ENCODE data around the gene PCNT.
"Not testable (repeated sequence)": the region's sequence is repeated elsewhere in the genome, so short reads cannot be mapped to it uniquely, and the experiment has no call there.

PCNT gene

DNA sequence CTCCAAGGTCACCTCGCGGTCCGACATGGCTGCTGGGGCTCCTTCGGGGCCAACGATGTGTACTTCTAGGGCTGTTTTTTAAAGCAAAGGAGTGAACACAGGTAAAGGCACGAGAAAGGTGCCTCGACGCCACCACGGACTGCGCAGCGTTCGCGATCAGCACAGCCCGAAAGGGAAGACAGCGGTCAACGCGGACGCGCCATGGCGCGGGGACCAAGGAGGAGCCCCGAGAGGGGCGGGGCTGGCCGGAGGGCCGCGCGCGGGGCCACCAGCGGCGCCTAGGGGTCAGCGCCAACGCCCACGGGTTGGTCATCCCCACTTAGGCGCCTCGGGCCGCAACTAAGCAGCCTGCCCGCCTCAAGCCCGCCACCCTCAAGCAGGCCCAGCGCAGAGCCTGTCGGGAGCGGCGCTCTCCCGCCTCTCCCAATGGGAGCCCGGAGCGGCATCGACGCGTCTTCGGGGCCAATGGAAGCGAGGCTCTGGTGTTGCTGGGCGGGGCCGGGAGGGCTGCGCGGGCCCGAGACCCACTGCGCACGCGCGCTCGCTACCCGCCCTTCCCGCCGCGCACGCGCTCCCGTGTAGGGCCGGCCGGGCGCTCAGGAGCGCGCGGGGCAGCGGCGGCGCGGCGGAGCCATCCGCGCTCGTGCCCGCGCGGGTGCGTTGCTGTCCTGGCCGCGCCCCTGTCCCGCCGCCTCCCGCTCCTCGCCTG lies 134.5 kb downstream of the PCNT start, which contains the start of gene DIP2A:
Gene DIP2A, plus strand, starts transcription at position 577 of the 709 bp plus-strand sequence. CDS start 241 bp downstream, outside the sequence.
- DNase-seq, result peak; percentile 99

DNA sequence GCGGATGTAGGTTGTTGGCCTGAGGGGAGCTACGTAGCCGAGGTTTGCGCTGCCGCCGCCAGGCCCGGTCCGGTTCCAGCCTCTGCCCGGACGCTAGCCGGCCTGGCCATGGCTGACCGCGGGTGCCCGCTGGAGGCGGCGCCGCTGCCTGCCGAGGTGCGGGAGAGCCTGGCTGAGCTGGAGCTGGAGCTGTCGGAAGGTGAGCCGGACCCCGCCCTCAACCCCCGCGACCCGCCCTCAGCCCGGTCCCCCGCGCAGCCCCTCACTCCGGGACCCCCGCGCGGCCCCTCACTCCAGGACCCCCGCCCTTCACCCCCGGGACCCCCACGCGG lies 135.0 kb downstream of the PCNT start:
- no peak for DNase-seq

DNA sequence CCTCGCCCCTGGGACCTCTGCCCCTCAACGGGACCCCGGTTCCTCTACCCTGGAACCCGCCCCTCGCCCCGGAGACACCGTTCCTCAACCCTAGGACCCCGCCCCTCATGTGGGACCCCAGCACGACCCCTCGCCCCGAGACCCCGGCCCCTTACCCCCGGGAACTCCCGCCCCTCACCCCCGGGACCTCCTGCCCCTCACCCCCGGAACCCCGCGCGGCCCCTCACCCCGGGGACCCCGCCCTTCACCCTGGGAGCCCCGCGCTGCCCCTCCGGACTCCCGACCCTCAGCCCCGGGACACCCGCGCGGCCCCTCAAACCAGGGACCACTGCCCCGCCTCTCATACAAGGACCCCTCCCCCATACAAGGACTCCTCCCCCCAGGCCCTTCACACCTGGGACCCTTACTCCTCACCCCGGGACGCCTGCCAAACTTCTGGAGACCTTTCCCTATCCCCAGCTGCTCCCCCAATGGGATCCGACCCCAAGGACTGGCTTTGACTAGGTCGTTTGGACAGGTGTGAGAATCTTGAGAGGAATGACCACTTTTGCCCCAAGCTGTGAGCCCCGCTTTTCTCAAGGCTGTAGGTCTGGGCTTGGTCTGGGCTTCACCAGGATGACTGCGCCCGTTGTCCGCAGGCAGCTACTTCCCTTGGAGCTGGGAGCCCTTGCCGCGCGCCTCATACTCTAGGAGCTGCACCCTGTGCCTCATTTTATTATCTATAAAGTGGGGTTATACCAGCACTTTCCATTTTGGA lies 135.6 kb downstream of the PCNT start:
- DNase-seq, result peak; percentile 63

DNA sequence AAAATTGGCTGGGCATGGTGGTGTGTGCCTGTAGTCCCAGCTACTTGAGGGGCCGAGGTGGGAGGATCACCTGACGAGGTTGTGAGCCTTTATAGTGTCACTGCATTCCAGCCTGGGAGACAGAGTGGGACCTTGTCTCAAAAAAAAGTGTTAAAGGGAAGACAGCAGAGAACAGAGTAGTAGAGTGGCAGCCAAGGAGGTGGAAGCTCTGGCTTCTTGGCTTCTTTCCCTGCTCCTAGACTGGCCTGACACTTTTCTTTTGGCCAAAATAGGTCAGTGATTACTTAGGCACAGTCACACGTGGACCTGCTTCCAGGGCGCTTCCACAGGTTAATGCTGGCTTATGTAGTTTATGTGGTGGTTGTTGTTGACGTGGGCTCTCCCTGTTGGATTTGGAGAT lies 138.0 kb downstream of the PCNT start:
- no peak for DNase-seq

DNA sequence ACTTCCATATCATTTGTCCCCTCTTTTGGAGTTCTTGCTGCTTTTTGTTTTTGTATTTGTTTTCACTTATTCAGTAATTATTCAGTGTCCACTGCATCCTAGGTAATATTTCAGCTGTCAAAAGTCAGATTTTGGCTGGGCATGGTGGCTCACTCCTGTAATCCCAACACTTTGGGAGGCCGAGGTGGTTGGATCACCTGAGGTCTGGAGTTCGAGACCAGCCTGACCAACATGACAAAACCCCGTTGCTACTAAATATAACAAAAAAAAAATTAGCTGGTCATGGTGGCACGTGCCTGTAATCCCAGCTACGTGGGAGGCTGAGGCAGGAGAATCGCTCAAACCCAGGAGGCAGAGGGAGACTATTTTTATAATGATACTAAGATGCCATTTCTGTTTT lies 141.2 kb downstream of the PCNT start:
- not testable (repeated sequence) for DNase-seq

DNA sequence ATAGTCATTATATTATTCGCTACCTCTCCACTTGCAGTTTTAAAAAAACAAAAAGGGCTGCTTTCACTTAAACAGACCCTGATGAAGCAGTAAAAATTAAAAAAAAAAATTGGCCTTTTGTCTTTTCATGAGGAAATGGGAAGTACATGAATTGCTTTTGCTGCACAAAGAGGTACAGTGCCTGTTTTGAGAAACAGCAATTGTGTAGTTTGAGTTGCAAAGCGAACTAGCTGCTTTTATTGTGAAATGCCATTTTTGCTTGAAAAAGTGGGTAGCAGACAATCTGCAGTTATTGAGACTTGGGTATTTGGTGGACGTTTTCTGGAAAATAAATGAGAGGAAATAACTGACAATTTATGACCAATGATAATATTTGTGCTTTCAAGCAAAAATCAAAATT lies 141.7 kb downstream of the PCNT start:
- DNase-seq, result no peak

DNA sequence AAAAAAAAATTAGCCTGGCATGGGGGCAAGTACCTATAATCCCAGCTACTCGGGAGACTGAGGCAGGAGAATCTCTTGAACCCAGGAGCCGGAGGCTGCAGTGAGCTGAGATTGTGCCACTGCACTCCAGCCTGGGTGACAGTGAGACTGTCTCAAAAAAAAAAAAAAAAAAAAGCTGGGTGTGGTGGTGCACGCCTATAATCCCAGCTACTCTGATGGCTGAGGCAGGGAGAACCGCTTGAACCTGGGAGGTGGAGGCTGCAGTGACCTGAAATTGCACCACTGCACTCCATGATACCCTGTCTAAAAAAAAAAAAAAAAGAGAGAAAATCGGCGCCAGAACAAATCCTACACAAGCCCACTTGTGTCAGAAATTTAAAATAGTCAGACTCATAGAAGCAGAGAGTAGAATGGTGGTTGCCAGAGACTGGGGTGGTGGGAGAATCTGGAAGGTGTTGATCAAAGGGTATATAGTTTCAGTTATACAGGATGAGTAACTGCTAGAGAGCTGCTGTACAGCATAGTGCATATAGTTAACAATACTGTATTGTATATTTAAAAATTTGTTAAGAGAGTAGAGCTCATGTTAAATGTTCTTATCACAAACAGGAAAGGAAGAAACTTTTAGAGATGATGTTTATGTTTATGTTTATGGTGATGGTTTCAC lies 144.3 kb downstream of the PCNT start:
- DNase-seq, result no peak

DNA sequence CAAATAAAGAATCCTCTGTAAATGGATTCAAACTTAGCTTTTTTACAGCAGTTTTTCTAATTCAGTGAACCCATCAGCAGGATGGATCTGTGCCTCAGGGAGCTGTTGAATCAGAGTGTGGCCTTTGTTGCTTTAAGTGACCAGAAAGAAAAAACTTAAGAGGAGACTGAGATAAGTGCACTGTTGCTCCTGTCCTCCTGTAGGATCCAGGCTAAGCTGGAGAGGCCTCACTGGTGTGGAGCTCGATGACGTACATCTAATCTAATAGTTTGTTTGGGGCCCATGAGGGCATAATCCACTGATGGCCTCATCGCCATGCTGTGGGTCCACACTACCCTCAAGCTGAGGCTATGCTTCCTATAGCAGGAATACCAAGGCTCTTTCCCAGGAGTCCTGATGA lies 145.3 kb downstream of the PCNT start:
- DNase-seq, result no peak

DNA sequence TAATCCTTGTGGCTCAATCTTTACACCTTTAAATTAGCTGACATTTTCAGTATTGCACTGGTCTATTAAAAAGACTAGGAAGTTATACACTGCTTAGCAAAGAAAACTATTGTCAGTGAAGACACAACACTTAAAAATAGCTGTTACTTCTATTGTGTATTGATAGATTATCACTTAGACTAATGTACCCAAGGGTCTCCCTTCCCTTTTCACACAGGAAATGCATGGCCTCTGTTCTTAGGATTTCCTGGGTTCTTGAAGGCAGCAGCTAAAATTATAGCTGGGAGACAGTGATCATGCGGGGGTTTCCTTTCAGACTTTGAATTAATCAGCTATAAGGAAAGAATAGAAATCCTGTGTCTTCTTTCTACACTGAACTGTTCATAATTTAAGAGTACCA lies 147.6 kb downstream of the PCNT start:
- no peak for DNase-seq

DNA sequence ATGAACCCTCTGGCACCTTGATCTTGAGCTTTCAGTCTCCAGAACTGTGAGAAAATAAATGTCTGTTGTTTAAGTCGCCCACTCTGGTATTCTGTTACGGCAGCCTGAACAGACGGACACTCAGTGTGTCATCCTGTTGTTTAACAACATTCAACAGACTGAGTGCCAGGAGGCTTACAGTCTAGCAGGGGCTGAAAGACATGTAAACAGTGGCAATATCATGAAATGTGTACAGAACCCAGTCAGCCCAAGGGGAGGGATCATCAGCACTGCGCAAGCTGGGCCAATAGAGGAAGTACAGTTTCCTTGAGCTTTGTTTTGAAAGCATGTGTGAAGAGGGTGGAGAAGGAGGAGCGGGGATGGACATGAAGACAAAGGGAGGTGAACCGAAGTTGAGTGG lies 148.3 kb downstream of the PCNT start:
- no peak for DNase-seq

DNA sequence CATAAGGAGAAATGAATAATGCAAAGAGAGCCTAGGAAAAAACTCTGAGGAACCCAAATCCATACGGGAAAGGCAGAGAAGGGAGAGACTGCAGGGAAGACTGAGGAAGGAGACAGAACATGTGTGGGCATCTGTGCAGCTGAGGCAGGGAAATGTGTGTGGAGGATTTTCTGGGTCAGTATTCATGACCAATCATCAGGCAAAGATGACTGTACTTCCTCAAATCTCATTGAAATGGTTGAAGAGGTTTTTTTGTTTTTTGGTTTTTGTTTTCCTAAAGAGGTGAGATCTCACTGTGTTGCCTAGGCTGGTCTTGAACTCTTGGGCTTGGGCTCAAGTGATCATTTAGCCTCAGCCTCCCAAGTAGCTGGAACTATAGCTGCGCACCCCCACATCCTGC lies 150.4 kb downstream of the PCNT start:
- DNase-seq, result no peak

DNA sequence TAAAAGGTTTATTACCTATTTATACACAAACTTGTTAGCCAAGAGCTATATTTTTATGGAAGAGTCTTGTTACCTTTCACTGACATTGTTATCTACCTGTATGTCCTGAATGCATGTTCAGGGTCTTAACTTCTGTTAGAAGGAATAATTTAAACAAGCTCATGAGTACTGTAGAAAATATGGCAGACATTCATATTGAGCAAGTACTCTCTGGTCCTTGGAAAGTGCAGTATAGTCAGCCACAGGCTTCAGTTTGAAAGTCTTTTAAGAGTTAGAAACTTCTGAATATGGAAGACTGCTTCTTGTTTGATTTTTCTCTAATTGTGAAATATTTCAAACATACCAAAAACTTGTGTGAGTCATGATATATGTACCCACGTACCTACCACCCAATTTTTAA lies 151.3 kb downstream of the PCNT start:
- DNase-seq, result no peak

DNA sequence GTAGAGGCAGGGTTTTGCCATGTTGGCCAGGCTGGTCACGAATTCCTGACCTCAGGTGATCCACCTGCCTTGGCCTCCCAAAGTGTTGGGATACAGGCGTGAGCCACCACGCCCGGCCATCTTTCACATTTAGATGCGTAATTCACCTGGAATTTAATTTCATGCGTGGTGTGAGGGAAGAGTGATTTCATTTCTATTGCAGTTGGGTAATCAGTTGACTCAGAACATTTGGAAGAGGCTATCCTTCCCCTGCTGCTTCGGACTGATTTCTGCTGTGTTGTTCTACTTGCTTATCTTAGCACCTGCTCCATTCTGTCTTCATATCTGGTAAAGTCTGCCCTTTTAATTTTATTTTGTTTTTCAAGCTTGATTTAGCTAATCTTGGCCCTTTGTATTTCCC lies 153.8 kb downstream of the PCNT start:
- no peak for DNase-seq

DNA sequence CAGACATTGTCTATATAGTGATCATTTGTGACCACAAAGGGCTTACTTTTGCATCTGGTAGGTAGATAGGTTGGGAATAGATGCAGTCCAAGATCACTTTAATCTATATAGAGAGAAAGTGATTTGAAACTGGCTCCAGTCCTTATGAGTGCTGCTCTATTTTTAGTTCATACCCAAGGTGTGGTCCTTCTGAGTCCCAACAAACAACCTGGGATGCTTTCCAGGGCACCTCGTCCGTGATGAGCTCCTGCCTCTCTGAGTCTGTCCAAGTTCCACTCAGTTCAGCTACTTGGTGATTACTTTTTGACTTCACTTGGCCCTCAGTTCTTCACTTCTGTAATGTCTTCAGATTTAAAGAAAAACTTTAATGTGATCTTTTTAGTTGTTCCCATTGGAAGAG lies 155.0 kb downstream of the PCNT start:
- DNase-seq, result no peak

DNA sequence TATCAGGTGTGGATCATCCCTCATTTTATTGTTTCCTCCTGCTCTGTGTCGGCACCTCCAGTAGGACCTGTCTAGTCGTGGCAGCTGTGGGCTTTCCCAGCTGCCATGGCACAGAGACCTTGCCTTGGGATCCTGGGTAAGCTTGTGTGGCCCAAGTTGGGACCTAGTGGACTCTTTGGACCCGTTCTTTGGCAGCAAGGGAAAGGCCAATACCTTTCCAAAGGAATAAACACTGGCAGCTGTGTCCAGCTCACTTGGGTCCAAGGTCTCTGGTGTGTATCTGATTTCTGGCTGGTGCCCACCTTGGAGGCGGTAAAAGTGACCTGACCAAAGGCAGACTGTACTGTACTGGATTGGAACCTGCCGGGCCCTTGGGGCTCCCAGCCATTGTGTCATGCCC lies 156.5 kb downstream of the PCNT start:
- no peak for DNase-seq

DNA sequence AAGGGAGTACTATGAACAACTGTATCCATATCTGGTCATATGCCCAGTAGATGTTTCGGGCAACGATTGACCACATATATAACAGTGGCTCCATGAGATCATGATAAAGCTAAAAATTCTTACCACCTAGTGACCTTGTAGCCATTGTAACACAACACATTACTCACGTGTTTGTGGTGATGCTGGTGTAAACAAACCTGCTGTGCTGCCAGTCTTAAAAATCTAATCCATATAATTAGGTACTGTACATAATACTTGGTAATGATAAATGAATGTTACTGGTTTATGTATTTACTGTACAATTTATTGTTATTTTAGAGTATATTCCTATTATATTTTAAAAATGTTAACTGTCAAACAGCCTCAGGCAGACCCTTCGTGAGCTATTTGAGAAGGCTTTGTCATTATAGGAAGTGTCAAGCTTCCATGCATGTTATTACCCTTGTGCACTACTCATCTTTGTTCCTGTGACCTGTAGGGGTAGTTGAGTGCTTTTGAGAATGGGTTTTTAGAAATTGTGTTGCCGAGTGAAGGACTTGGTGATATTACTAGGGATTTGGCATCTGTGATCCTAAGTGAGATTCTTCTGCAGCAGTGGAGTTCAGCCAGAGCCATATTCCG lies 158.4 kb downstream of the PCNT start:
- DNase-seq, result no peak

DNA sequence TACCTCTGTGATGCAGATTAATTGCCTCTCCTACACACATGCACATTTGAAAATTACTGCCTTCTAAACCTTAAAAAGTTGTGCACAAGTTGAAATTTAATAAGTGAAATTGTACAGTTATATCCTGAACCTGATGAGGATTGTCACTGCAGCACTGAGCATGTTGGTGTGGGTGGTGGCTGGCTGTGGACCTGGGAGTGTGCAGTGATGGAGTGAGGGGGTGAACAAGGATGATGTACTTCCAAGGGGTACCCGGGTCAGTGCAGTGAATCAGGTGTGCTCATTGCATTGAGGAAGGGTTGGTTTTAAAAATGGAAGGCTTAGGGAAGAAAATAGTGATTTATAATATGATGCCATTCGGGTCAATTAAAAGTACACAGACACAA lies 158.9 kb downstream of the PCNT start:
- DNase-seq, result no peak

DNA sequence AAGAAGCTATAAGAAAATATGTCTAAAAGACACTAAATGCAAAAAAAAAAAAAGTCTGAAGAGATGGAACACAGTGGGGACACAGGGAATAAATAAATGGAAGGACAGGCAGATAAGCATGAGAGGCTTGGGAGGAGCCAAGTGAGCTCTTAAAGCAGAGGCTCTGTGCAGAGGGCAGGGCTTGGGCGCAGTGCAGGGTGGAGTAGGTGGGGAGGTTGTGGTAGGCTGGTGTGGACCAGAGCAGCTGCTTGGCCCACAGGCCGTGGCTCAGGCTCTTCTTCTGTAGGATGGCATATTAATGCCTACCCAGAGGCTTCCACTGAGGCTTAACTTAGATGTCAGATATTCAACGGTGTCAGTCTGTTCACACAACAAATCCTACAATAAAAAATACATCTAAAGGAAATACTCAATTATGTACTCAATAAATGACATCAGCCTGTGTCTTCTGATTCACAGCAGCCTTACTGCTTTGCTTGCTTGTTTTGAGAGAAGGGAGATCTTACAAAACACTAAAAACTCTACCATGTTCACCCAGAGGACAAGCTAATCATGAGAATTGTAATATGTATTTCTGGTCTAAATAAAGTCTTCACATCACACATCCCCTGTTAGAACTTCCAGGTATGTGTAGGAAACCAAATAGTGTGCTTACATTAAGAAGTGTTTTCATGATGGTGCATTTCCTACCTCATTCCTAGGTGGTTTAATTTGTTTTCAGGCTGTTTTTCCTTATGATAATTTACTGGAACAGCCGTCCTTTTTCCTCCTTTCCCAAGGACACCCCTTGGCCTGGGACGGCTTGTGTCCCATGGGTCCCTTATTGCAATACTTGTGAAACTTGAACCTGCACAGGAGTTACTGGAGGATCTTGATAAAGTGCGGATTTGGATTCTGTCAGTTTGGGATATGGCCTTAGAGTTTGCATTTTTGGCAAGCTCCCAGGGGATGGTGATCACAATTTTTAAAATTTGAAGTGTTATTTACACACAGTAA lies 159.6 kb downstream of the PCNT start:
- no peak for DNase-seq

DNA sequence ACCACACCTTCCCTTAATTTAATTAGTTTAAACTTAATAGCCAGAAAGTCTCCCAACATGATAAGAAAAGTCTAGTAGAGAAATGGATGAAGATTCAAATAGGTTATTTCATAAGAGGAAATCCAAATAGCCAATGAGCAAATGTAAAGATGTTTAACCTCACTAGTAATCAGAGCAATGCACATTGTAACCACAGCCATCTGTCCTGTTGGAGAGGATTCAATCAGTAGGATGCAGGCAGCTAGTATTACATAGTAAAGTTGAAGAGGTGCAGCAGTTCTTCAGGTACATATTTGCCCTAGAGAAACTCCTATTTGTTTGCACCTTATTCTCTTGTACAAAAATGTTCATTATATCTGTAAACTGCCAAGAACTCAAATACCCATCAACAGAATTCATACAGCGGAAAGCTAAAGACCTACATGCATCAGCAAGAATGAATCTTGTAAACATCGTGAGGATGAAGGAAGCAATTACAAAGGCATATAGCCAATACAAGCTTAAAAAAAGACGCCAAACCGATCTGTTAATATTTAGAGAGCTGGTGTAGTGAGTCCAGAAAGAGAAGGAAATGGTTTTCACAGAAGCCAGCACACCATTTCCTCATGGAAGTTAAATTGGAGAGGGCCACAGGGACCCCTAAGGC lies 162.6 kb downstream of the PCNT start:
- no peak for DNase-seq

DNA sequence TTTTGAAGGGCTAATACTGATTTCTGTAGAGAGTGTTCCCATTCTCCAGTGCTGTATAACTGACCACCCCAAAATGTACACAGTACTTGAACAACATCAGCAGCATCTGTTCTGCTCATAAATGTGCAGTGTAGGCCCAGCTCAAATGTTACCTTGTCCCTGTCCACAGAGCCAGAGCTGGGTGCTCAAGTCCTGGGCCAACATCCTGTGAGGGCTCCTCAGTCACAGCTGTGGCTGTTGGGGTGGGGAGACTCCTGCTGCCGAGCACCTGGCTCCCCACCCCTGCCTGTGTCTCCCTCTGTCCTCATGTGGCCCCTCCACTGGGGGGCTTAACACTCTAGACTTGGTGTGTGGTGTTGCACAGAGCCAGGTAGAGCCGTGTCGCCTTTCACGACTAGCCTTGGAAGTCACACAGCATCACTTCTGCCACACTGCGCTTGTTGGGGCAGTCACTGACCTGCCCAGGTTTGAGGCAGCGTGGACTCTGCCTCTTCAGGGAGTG lies 165.3 kb downstream of the PCNT start:
- no peak for DNase-seq

DNA sequence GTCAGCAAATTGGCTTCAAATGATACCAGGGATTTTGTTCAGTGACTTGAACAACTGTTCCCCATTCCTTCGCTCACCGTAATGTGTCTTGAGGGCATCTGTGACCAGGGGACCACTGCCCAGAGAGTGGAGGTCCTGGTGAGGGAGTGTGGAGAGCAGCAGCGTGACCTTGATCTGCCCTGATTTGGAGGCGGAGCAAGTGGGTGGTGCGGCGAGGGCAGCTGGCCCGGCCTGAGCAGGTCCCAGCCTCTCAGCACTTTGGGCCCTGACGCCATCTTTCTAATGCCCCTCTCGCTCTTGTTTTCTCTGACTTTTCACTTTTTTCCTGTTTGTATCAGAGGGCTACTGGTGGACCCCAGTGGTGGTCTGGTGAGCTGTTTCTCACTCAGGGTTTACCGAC lies 165.8 kb downstream of the PCNT start:
- DNase-seq, result no peak

DNA sequence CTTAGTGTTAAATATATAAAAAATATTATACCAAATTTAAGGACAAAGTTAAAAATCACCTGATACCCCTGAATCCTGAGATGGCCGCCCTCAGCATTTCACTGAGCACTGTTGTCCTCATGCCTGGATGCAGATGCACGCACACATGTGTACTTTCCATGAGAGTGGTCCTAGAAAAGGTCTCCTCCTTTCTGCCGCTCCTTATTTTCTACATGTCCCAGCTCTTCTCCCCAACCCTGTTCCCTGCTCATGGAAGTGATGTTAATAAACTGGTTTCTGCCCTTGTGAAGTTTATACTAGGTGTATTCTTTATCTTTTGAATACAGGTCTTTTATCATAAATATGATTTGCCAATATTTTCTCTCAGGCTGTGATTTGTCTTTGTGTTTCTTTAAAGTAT lies 167.6 kb downstream of the PCNT start:
- DNase-seq, result no peak

Data from islet precursor cell (in vitro differentiated cells).